Peyer's patch (tissue), 4 donors: Measurements from ENCODE around the gene TMEM163.
"Not testable (repeated sequence)": the region's sequence is repeated elsewhere in the genome, so short reads cannot be mapped to it uniquely, and the experiment has no call there.

ENCODE experiments used
- CTCF ChIP-seq, 6 experiments: fragments of 450-650 bp in 4 of 6; fragments of 200-600 bp in 2 of 6; sonication (generic) in 1 of 6; IDR thresholded peaks; one replicate each; pipeline ENCODE4 v1.5.1; 2017 to 2019; ENCODE audit warnings: antibody characterized with exemption in 6 of 6, mild to moderate bottlenecking in 3 of 6, moderate library complexity in 1 of 6
- POLR2A ChIP-seq, 2 donors: fragments of 450-650 bp; IDR thresholded peaks; one replicate each; pipeline ENCODE4 v1.5.1; 2017; ENCODE audit warnings: antibody characterized with exemption in 2 of 2, mild to moderate bottlenecking in 2 of 2, moderate library complexity in 2 of 2

- TF ChIP-seq CTCF, POLR2A (IDR thresholded peaks at IDR 0.05): not testable (repeated sequence)
Measured at GRCh38 chr2:134589171-134590083, 129.4 kb downstream of the TMEM163 start.
